PC-9 (cell line): Measurements from ENCODE around the gene PPP1R27.

Source experiments
- CTCF ChIP-seq: fragments of 200-600 bp; sonication (generic); conservative IDR thresholded peaks from 2 replicates; pipeline ENCODE4 v1.6.1; 2017; ENCODE audit warnings: mixed run types, antibody characterized with exemption, mild to moderate bottlenecking, moderate library complexity
- EZH2 ChIP-seq: fragments of 200-600 bp; sonication (generic); IDR thresholded peaks from 2 replicates; pipeline ENCODE4 v1.8.0; 2017; ENCODE audit warnings: antibody characterized with exemption, low read depth

GRCh38 chr17:81844887-81845286 is 10.0 kb upstream of the PPP1R27 start:
- TF ChIP-seq CTCF, result no peak
- no peak for TF ChIP-seq EZH2
